CD14-positive monocyte (primary cell): Measurements from ENCODE around the gene FBXO34. TPM values are rescaled to one million over a fixed set of nuclear protein-coding genes. Genes with fewer than 3 reads are reported as not detected.
A peak's percentile ranks its signal among the peaks of the same experiment; 100 is the strongest.

Source experiments
- DNase-seq, 3 donors: peaks; one replicate each; pipeline ENCODE4 v3.0.0-alpha.2; 2011 to 2022
- H2AFZ ChIP-seq: 2 replicates; pipeline ENCODE4 v1.6.0; 2012; ENCODE audit warnings: mild to moderate bottlenecking, low read depth, low read length, inconsistent platforms; ENCODE audit not compliant: insufficient read depth, poor library complexity, severe bottlenecking
- H3K27ac ChIP-seq, 2 donors: 1 replicate in 1 of 2; 2 replicates in 1 of 2; pipeline ENCODE4 v1.5.1; 2012 to 2013; ENCODE audit warnings: low read length in 2 of 2, control low read depth in 1 of 2, inconsistent platforms in 1 of 2, low read depth in 1 of 2, mild to moderate bottlenecking in 1 of 2
- H3K27me3 ChIP-seq, 2 donors: one replicate each; pipeline versions ENCODE4 v1.6.0 to v1.6.1; 2011 to 2013; ENCODE audit warnings: low read length in 2 of 2; ENCODE audit not compliant: control insufficient read depth in 2 of 2, insufficient read depth in 2 of 2
- H3K36me3 ChIP-seq, 2 donors: replicated peaks in 1 of 2; 1 replicate in 1 of 2; 2 replicates in 1 of 2; pipeline versions ENCODE4 v1.5.1 to v1.6.1; 2012 to 2013; ENCODE audit warnings: low read length in 2 of 2, control low read depth in 1 of 2, inconsistent platforms in 1 of 2, mild to moderate bottlenecking in 1 of 2; ENCODE audit not compliant: insufficient read depth in 2 of 2, control insufficient read depth in 1 of 2
- H3K4me1 ChIP-seq, 2 donors: 1 replicate in 1 of 2; 2 replicates in 1 of 2; pipeline versions ENCODE4 v1.5.1 to v1.6.1; 2012 to 2013; ENCODE audit warnings: low read length in 2 of 2, control low read depth in 1 of 2, inconsistent platforms in 1 of 2, mild to moderate bottlenecking in 1 of 2, moderate library complexity in 1 of 2; ENCODE audit not compliant: insufficient read depth in 2 of 2, control insufficient read depth in 1 of 2
- H3K4me2 ChIP-seq: replicated peaks from 2 replicates; pipeline ENCODE3; 2012; ENCODE audit warnings: low read length, moderate library complexity, mild to moderate bottlenecking; ENCODE audit not compliant: poor library complexity, severe bottlenecking; ENCODE audit errors: extremely low read depth
- H3K4me3 ChIP-seq, 3 experiments: fragments of 200-600 bp in 1 of 3; sonication (generic) in 1 of 3; replicated peaks in 1 of 3; 1 replicate in 2 of 3; 2 replicates in 1 of 3; pipeline ENCODE4 v1.5.1; 2011 to 2013; ENCODE audit warnings: low read length in 3 of 3, mild to moderate bottlenecking in 3 of 3, control low read depth in 2 of 3, low read depth in 2 of 3, inconsistent platforms in 1 of 3, moderate library complexity in 1 of 3
- H3K79me2 ChIP-seq: 2 replicates; pipeline ENCODE4 v1.6.0; 2012; ENCODE audit warnings: mild to moderate bottlenecking, control low read depth, inconsistent platforms, low read length, moderate library complexity; ENCODE audit not compliant: insufficient read depth
- H3K9ac ChIP-seq: 2 replicates; pipeline ENCODE4 v1.6.0; 2017; ENCODE audit warnings: low read length, mild to moderate bottlenecking; ENCODE audit not compliant: insufficient read depth, poor library complexity, severe bottlenecking
- H3K9me3 ChIP-seq, 2 donors: replicated peaks in 1 of 2; 1 replicate in 1 of 2; 2 replicates in 1 of 2; pipeline versions ENCODE4 v1.5.1 to v1.6.1; 2012 to 2013; ENCODE audit warnings: low read length in 2 of 2, control low read depth in 1 of 2; ENCODE audit not compliant: control insufficient read depth in 1 of 2, insufficient read depth in 1 of 2
- H4K20me1 ChIP-seq: 2 replicates; pipeline ENCODE4 v1.6.0; 2012; ENCODE audit warnings: mild to moderate bottlenecking, low read length, control low read depth, moderate library complexity; ENCODE audit not compliant: insufficient read depth
- H3K27ac Mint-ChIP-seq, 7 donors: one replicate each; pipeline ENCODE4 v1.8.0; 2020; ENCODE audit warnings: mild to moderate bottlenecking in 7 of 7, mixed read lengths in 7 of 7, moderate library complexity in 6 of 7, inconsistent platforms in 2 of 7
- H3K27me3 Mint-ChIP-seq, 3 donors: one replicate each; pipeline ENCODE4 v1.8.0; 2021 to 2022; ENCODE audit warnings: low read depth in 3 of 3, mild to moderate bottlenecking in 3 of 3, mixed read lengths in 3 of 3, moderate library complexity in 3 of 3, inconsistent platforms in 1 of 3
- H3K36me3 Mint-ChIP-seq, 2 donors: one replicate each; pipeline ENCODE4 v1.8.0; 2020; ENCODE audit warnings: mixed read lengths in 2 of 2, inconsistent platforms in 1 of 2, mild to moderate bottlenecking in 1 of 2
- H3K4me1 Mint-ChIP-seq: one replicate; pipeline ENCODE4 v1.8.0; 2020; ENCODE audit warnings: mild to moderate bottlenecking, mixed read lengths
- H3K4me3 Mint-ChIP-seq, 2 donors: one replicate each; pipeline ENCODE4 v1.8.0; 2020; ENCODE audit warnings: mild to moderate bottlenecking in 2 of 2, mixed read lengths in 2 of 2, moderate library complexity in 1 of 2
- H3K9me3 Mint-ChIP-seq, 7 donors: one replicate each; pipeline ENCODE4 v1.8.0; 2020 to 2022; ENCODE audit warnings: mixed read lengths in 7 of 7, mild to moderate bottlenecking in 6 of 7, moderate library complexity in 6 of 7, inconsistent platforms in 2 of 7
- CTCF ChIP-seq: fragments of 200-600 bp; IDR thresholded peaks from one replicate; pipeline ENCODE4 v1.8.0; 2022; ENCODE audit warnings: antibody characterized with exemption, mild to moderate bottlenecking
- WGBS: methylation state at CpG from one replicate; pipeline ENCODE4 v1.1.5; 2013; ENCODE audit warnings: missing lambda C conversion rate; ENCODE audit not compliant: insufficient coverage; 5-methylcytosine and 5-hydroxymethylcytosine counted together
- intact Hi-C, 2 donors: fragments of 100-400 bp; cut with micrococcal nuclease; formaldehyde crosslinking; loops; one replicate each; pipeline versions ENCODE4 v1.15.0 to v1.15.1; 2023
- polyA plus RNA-seq, 3 donors: library from polyadenylated mRNA; depleted of rRNA in 1 of 3; unstranded in 2 of 3; stranded (reverse) in 1 of 3; fragments of 300-500 nt in 2 of 3; fragments of >200 nt in 1 of 3; fragmentation: Illumina TruSeq in 2 of 3; gene quantifications; 1 replicate in 2 of 3; 2 replicates in 1 of 3; pipeline ENCODE4 v1.2.3, GENCODE V29; 2012 to 2021

The FBXO34 gene
- polyA plus RNA-seq, 3 donors: 10.3 to 18.1 (median 17.3) TPM

GRCh38 chr14:55302367-55303124 is 31.3 kb downstream of the FBXO34 start:
- Histone ChIP-seq H3K4me1 (peaks cover 35 to 41% of the 10 kb centered on the region in 2 donors), H3K4me3 (no peak overlapping the region), H3K27ac (peak overlapping the region; percentile 41 to 92), H3K79me2 (peaks cover 78% of the 10 kb centered on the region), H3K9me3 (peaks cover 0 to 5% of the 10 kb centered on the region in 2 donors), H2AFZ (no peak overlapping the region), H3K4me2 (peak overlapping the region; percentile 40), H3K36me3 (peaks cover 0 to 10% of the 10 kb centered on the region in 2 donors), H4K20me1 (peaks cover 17% of the 10 kb centered on the region), H3K9ac (peak overlapping the region; percentile 54), H3K27me3 (no peaks in the 10 kb centered on the region)
- WGBS: 50% methylated on average over 1 of the region's 5 CpGs
- H3K4me1 Mint-ChIP-seq: peaks cover 62% of the 10 kb centered on the region
- peaks cover 0 to 12% (median 5%) of the 10 kb centered on the region in 7 donors for H3K9me3 Mint-ChIP-seq
- DNase-seq: peak; percentile 38 to 49 (median 49)
- H3K4me3 Mint-ChIP-seq: no peak overlapping the region
- peaks cover 0 to 1% (median 0%) of the 10 kb centered on the region in 3 donors for H3K27me3 Mint-ChIP-seq
- no peak for TF ChIP-seq CTCF
- H3K27ac Mint-ChIP-seq: peak overlapping the region; percentile 95 to 98 (median 97)
- peaks cover 19 to 22% of the 10 kb centered on the region in 2 donors for H3K36me3 Mint-ChIP-seq
- intact Hi-C loops: no loop called here

GRCh38 chr14:55303125-55303499 is 31.9 kb downstream of the FBXO34 start:
- Histone ChIP-seq H2AFZ (no peak overlapping the region), H3K9me3 (peaks cover 0 to 5% of the 10 kb centered on the region in 2 donors), H3K27ac (peak overlapping the region in 1 of 2 donors; percentile 92), H3K27me3 (no peaks in the 10 kb centered on the region), H3K4me2 (peak overlapping the region; percentile 40), H3K9ac (peak overlapping the region; percentile 54), H4K20me1 (peaks cover 17% of the 10 kb centered on the region), H3K36me3 (peaks cover 0 to 9% of the 10 kb centered on the region in 2 donors), H3K4me1 (peaks cover 35% of the 10 kb centered on the region in 2 donors), H3K4me3 (no peak overlapping the region), H3K79me2 (peaks cover 79% of the 10 kb centered on the region)
- TF ChIP-seq CTCF: no peak
- Mint-ChIP-seq H3K36me3 (peaks cover 15 to 18% of the 10 kb centered on the region in 2 donors), H3K9me3 (peaks cover 0 to 9% (median 5%) of the 10 kb centered on the region in 7 donors), H3K4me3 (no peak overlapping the region), H3K27ac (peak overlapping the region; percentile 95 to 98 (median 97)), H3K4me1 (peaks cover 56% of the 10 kb centered on the region), H3K27me3 (peaks cover 0 to 1% (median 0%) of the 10 kb centered on the region in 3 donors)
- intact Hi-C loops: no loop called here
- peak in 1 of 3 donors; percentile 4 for DNase-seq
